ENCODE results near the gene PTPN1. TPM values are rescaled to one million over a fixed set of nuclear protein-coding genes. Genes with fewer than 3 reads are reported as not detected.

PTPN1 gene
- total and polyA plus RNA-seq, 10 of the 15 experiments (the other 5 are each of a cell fraction or from before 2014, with no cell fraction given) = 15.9 to 74.7 (median 43.9) TPM

- TF ChIP-seq, protein P1, sequence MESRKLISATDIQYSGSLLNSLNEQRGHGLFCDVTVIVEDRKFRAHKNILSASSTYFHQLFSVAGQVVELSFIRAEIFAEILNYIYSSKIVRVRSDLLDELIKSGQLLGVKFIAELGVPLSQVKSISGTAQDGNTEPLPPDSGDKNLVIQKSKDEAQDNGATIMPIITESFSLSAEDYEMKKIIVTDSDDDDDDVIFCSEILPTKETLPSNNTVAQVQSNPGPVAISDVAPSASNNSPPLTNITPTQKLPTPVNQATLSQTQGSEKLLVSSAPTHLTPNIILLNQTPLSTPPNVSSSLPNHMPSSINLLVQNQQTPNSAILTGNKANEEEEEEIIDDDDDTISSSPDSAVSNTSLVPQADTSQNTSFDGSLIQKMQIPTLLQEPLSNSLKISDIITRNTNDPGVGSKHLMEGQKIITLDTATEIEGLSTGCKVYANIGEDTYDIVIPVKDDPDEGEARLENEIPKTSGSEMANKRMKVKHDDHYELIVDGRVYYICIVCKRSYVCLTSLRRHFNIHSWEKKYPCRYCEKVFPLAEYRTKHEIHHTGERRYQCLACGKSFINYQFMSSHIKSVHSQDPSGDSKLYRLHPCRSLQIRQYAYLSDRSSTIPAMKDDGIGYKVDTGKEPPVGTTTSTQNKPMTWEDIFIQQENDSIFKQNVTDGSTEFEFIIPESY (IDR thresholded peaks at IDR 0.05) = no peak
- TF ChIP-seq MYC (IDR thresholded peaks at IDR 0.05; ENCODE audit: insufficient read depth, insufficient read length, insufficient replicate concordance, low read length, severe bottlenecking) (no peak), SREBF2 (IDR thresholded peaks at IDR 0.05; ENCODE audit: low read length) (no peak), SMAD5 (IDR thresholded peaks at IDR 0.05; ENCODE audit: low read depth) (no peak), BHLHE40 (IDR thresholded peaks at IDR 0.05; ENCODE audit: borderline replicate concordance in 1 of 2, low read depth in 2 of 2, low read length in 1 of 2) (peak; percentile 6 to 75; a peak in 3 of 4 replicates), MTA3 (IDR thresholded peaks at IDR 0.05; ENCODE audit: borderline replicate concordance, low read length) (peak; percentile 41; the same call in 1 of the 2 replicates), MLLT1 (IDR thresholded peaks at IDR 0.05) (no peak; the same call in 1 of the 2 replicates), DPF2 (IDR thresholded peaks at IDR 0.05) (peak; percentile 75; the same call in 1 of the 2 replicates), NFYA (IDR thresholded peaks at IDR 0.05; ENCODE audit: borderline replicate concordance, low read depth, low read length) (no peak)
These were observed 6.2 kb downstream of the PTPN1 start (continued) for GRCh38 chr20:50516180-50516934.

Data from GM12878 (cell line).